Measurements from ENCODE around the gene PLEKHO1. TPM values are rescaled to one million over a fixed set of nuclear protein-coding genes. Genes with fewer than 3 reads are reported as not detected.

PLEKHO1 gene
- total and polyA plus RNA-seq, 2 of the 4 experiments (the other 2 are of a cell fraction) = 51.4 to 56.0 TPM

- TF ChIP-seq CTCF (conservative IDR thresholded peaks at IDR 0.05; ENCODE audit: low read depth, low read length) (no peak), FOS (IDR thresholded peaks at IDR 0.05; ENCODE audit: low read depth, low read length) (no peak), MXI1 (IDR thresholded peaks at IDR 0.05; ENCODE audit: borderline replicate concordance, low read depth, low read length) (no peak), POLR2A (IDR thresholded peaks at IDR 0.05; ENCODE audit: low read depth, low read length) (no peak), BHLHE40 (IDR thresholded peaks at IDR 0.05; ENCODE audit: low read depth, low read length) (no peak), CEBPB (IDR thresholded peaks at IDR 0.05; ENCODE audit: low read depth, low read length) (no peak)
These were observed 9.8 kb downstream of the PLEKHO1 start (continued) for GRCh38 chr1:150159550-150159949.
